HG02973 (cell line): ENCODE measurements around the gene SDSL.

Experiments
- ATAC-seq: cut with Tn5 transposase; IDR thresholded peaks from one replicate; pipeline ENCODE4 v1.9.1; 2021; ENCODE audit warnings: moderate library complexity; ENCODE audit not compliant: unreplicated experiment

The SDSL gene

DNA sequence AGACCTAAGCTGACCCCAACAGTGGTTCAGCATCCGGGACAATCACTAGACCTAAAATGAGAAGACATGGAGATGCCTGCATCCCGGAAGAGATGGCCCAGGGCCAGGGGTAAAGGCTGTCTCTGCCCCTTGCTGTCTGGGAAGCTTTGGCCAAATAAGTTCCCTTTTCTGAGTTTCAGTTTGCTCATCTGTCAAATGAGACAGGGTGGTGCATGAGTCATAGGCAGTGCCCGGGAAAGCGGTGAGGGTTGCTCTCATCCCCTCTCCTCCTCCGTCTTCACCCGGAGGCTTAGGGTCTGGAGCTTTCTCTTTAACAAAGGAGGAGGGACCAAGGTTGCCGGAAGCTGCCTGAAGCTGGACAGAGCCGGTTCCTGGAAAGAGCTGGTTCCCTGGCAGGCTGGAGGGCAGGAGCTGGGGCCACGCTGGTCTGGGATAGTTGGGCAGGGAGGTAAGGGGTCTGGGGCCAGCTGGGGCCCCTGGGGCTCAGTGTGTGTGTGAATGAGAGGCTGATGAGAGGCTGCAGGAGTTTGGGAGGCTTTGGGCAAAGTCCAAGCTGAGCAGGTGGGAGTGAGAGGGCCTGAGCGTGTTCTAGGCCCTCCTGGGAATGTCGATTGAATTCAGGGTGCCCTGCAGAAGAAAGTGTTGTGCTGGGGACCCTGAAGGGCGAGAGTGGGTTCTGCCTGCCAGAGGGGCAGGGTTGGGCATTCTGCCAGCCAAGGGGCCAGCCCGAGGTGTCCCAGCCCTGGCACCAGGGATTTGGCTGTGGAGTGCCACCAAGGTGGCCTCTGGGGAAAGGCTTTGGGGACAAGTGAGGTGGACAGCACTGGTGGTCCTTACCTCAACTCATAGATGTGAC, at the start of gene SDSL:
Gene SDSL (plus strand): TSS at position 351 of the 856 bp plus-strand sequence. CDS start 5,603 bp downstream, outside the sequence.
- ATAC-seq = peak; percentile 87

DNA sequence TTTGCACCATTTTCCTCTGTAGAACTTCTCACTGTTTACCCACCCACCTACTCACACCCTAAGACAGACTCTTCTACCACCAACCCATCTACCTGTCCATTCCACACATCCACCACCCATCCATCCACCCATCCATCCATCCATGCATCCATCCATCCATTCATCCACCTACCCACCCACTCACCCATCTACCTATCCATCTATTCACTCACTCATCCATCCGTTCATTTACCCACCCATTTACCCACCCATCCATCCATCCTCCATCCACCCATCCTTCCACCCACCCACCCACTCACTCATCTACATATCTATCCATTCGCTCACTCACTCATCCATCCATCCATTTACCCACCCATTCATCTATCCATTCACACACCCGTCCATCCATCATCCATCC, 48.7 kb upstream of the SDSL start:
- no peak for ATAC-seq

GRCh38 chr12:113373969-113374368, 48.2 kb upstream of the SDSL start:
- no peak for ATAC-seq

GRCh38 chr12:113374823-113375428, 47.3 kb upstream of the SDSL start:
- no peak for ATAC-seq

GRCh38 chr12:113378291-113378690, 43.9 kb upstream of the SDSL start:
- ATAC-seq = no peak

DNA sequence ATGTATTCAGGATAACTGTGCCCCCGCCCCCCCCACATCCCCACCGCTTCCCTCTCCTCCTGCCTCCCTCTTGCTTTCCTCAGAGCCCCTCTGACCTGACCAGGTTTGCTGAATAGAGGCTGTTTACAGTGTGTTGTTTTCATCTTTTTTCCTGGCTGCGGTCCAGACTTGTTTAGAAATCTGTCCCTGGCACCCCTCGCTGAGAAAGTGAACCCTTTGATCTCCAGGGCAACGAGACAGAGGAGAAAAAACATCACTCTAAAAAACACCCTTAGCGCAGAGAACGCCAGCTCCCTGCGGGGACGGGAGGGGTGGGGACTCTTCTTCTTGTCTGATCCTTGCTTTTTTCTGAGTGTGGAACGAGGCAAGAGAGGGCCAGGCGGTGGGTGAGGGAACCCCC, 41.0 kb upstream of the SDSL start:
- ATAC-seq = no peak

GRCh38 chr12:113382206-113382605, 40.0 kb upstream of the SDSL start:
- no peak for ATAC-seq

- ATAC-seq = no peak
Observed at GRCh38 chr12:113384778-113385177, 37.4 kb upstream of the SDSL start.

DNA sequence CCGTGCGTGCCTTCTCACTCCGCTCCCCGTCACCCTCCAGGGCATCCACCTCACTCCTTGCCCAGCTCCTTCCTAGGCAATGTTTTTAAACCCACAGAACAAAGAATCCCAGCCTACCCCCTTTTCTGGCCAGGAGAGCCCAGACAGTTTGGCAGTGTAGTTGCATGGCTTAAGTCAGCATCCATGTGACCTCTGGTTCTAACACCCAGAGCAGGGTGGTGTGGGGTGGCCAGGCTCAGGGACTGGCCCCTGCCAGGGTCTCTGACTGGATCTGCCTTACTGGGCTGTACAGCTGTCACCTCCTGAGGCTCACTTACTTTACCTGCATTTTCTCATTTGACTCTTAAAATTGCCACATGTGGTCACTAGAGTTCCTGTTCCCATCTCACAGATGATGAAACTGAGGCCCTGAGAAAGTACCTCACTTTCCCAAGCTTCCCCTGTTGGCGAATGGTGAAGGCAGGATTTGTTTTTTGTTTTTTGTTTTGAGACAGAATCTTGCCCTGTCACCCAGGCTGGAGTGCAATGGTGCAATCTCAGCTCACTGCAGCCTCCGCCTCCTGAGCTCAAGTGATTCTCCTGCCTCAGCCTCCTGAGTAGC, 36.8 kb upstream of the SDSL start:
- ATAC-seq = no peak

DNA sequence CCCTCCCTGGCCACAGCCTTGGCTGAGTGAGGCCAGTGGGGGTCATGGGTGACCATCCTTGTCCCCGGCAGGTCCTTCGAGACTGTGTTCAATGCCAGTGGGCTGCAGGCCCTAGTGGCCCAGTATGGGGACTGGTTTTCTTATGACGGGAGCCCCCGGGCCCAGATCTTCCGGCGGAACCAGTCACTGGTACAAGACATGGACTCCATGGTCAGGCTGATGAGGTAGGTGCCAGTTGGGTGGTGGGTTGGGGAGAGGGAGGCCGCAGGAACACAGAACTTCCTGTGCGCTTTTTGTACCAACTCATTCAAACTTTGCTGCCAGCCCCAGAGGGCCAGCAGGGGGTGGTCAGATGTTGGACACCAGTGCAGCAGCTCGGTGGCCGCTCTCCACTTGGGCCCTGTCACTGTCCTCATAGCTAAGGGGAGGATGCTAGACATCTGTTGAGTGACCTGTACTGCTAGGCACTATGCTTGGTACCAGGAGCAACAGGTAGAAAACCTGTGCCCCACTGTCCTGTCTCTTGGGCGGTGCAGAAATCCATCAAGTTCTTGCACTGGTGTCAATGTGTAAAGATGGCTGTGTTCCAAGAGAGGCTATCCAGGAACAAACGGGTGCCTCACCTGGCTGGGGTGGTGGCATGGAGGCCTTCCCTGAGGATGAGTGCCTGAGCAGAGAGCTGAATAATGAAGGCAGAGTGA, 35.2 kb upstream of the SDSL start:
- ATAC-seq = no peak

GRCh38 chr12:113387631-113388030, 34.5 kb upstream of the SDSL start:
- no peak for ATAC-seq

- no peak for ATAC-seq
Observed at GRCh38 chr12:113388351-113388750, 33.8 kb upstream of the SDSL start.

GRCh38 chr12:113390064-113391043, 31.8 kb upstream of the SDSL start:
- ATAC-seq = no peak

GRCh38 chr12:113391145-113391544, 31.0 kb upstream of the SDSL start:
- ATAC-seq = no peak

- ATAC-seq = no peak
Observed at GRCh38 chr12:113391650-113392337, 30.4 kb upstream of the SDSL start.

DNA sequence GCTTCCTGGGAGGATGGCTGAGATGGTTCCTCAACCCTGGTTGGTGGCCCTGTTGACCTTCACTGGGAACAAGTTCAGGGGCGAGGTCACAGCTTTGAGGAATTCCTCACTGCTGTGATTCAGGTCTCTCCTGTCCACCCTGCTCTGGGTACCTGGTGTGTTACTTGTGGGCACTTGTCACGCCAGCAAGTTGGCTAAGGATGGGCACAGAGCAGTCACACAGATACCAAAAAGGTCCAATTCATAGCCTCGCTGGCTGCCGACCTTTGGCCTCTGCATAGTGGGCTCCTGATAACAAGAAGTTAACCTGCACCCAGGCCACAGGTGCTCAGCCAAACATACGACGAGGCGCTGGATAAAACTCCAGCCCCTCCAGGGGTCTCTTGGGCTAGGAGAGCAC, 29.7 kb upstream of the SDSL start:
- ATAC-seq = no peak

DNA sequence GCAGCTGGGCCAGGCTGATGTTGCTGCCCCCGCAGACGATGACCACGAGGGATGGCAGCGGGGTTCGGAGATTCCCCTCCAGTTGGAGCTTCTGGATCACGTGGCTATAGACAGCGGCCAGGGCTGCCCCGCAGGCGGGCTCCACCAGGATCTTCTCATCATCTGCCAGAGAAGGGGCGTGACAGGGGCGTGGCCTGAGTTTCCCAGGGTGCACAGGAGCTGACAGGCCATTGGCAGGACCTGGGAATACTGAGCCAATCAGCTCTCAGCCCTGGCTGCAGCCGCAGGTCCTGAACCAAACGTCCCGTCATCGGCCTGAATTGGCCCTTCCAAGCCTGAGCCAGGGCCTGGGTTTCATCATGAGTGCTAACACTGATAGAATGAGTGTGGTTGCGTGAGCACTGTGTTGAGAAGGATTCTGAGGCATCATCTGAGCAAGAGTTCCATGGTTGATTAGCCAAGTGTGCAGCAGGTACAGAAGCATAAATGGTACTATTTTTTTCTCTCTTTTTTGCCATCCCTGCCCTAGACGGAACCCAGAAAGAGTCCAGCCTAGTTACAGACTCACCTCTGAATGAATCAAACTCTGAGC, 29.1 kb upstream of the SDSL start:
- ATAC-seq = no peak

DNA sequence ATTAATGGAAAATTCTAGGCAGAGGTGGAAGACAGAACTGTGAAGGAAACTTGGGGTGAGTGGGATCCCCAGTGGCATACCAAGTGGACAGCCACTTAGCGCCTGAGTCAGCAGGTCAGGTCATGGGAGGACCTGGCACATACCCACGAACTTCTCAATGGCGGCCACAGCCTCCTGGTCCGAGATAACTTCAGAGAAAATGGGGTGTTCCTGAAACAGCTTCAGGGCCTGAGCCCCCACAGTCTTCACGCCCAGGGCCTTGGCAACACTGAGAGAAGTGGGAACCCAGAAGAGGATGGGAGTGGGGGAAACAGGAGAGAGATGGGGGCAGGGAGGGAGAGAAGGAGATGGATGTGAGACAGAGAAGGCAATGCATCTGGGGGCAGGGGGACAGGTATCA, 28.4 kb upstream of the SDSL start:
- no peak for ATAC-seq

DNA sequence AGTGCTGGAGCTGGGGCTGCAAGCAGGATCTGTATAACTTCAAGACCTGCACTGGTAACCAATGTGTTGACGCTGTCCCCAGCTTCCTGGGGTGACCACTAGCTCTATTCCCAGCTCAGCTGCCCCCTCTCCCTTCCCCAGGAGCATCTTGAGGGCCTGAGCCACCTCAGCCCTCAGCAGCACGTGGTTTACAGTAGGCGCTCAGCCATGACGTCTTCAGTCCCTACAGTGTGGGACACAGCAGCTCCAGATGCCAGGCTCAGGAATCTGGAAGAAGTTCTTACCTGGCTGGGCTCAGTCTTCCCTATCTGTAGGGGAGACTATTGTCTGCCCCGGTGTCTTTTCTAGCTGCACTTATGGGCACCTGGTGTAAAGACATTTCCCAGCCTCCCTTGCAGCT, 27.1 kb upstream of the SDSL start:
- ATAC-seq = no peak
